Suprapubic skin (tissue), 4 donors: ENCODE measurements around the gene WBP1L. TPM values are rescaled to one million over a fixed set of nuclear protein-coding genes. Genes with fewer than 3 reads are reported as not detected.
A peak's percentile ranks its signal among the peaks of the same experiment; 100 is the strongest.
"Not testable (repeated sequence)": the region's sequence is repeated elsewhere in the genome, so short reads cannot be mapped to it uniquely, and the experiment has no call there.

Source experiments
- DNase-seq, 2 donors: peaks; one replicate each; pipeline ENCODE4 v3.0.0-alpha.2; 2019; ENCODE audit warnings: low spot score in 2 of 2
- H3K27ac ChIP-seq: fragments of 200-600 bp; sonication (generic); one replicate; pipeline ENCODE4 v1.5.1; 2019
- H3K27me3 ChIP-seq: fragments of 200-600 bp; sonication (generic); one replicate; pipeline ENCODE4 v1.5.1; 2019
- H3K36me3 ChIP-seq: fragments of 200-600 bp; sonication (generic); one replicate; pipeline ENCODE4 v1.5.1; 2019
- H3K4me1 ChIP-seq: fragments of 200-600 bp; sonication (generic); one replicate; pipeline ENCODE4 v1.5.1; 2019
- H3K4me3 ChIP-seq: fragments of 200-600 bp; sonication (generic); one replicate; pipeline ENCODE4 v1.5.1; 2019; ENCODE audit warnings: mild to moderate bottlenecking
- H3K9me3 ChIP-seq: fragments of 200-600 bp; sonication (generic); one replicate; pipeline ENCODE4 v1.5.1; 2019
- EP300 ChIP-seq: sonication (generic); formaldehyde crosslinking; IDR thresholded peaks from one replicate; pipeline ENCODE4 v1.6.1; 2017; ENCODE audit warnings: antibody characterized with exemption
- POLR2A ChIP-seq, 2 donors: fragments of 450-650 bp; IDR thresholded peaks; one replicate each; pipeline ENCODE4 v1.6.1; 2017; ENCODE audit warnings: antibody characterized with exemption in 2 of 2, mild to moderate bottlenecking in 2 of 2, moderate library complexity in 2 of 2
- POLR2AphosphoS5 ChIP-seq, 3 donors: sonication (generic); formaldehyde crosslinking; IDR thresholded peaks; one replicate each; pipeline ENCODE4 v1.6.1; 2017; ENCODE audit warnings: antibody characterized with exemption in 3 of 3
- WGBS: methylation state at CpG from one replicate; pipeline ENCODE4 v1.1.5; 2018; 5-methylcytosine and 5-hydroxymethylcytosine counted together
- total RNA-seq, 4 donors: library from RNA; depleted of rRNA; stranded (reverse); fragments of >200 nt; gene quantifications; one replicate each; pipeline ENCODE4 v1.1.0, GENCODE V29; 2016
- TF ChIP-seq, protein P1 (sequence below), 2 donors: fragments of 200-600 bp in 1 of 2; fragments of 450-650 bp in 1 of 2; sonication (generic) in 1 of 2; IDR thresholded peaks; one replicate each; pipeline ENCODE4 v1.5.1; 2016 to 2019; ENCODE audit warnings: antibody characterized with exemption in 2 of 2, mild to moderate bottlenecking in 1 of 2, moderate library complexity in 1 of 2

The WBP1L gene
- total RNA-seq, 4 donors from 2014 or later: 103 to 166 (median 125) TPM

GRCh38 chr10:102814873-102815661, 71.3 kb downstream of the WBP1L start:
- H3K4me1 ChIP-seq: peaks cover 39% of the 10 kb centered on the region
- peaks cover 46% of the 10 kb centered on the region for H3K36me3 ChIP-seq
- DNase-seq: peak in 1 of 2 donors; percentile 86
- TF ChIP-seq POLR2AphosphoS5 (IDR thresholded peaks at IDR 0.05): no peak
- TF ChIP-seq POLR2A (IDR thresholded peaks at IDR 0.05): no peak
- no peak for TF ChIP-seq EP300
- TF ChIP-seq, protein P1, sequence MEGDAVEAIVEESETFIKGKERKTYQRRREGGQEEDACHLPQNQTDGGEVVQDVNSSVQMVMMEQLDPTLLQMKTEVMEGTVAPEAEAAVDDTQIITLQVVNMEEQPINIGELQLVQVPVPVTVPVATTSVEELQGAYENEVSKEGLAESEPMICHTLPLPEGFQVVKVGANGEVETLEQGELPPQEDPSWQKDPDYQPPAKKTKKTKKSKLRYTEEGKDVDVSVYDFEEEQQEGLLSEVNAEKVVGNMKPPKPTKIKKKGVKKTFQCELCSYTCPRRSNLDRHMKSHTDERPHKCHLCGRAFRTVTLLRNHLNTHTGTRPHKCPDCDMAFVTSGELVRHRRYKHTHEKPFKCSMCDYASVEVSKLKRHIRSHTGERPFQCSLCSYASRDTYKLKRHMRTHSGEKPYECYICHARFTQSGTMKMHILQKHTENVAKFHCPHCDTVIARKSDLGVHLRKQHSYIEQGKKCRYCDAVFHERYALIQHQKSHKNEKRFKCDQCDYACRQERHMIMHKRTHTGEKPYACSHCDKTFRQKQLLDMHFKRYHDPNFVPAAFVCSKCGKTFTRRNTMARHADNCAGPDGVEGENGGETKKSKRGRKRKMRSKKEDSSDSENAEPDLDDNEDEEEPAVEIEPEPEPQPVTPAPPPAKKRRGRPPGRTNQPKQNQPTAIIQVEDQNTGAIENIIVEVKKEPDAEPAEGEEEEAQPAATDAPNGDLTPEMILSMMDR (IDR thresholded peaks at IDR 0.05): no peak
- no peak overlapping the region for H3K4me3 ChIP-seq
- peak overlapping the region; percentile 89 for H3K27ac ChIP-seq
- H3K27me3 ChIP-seq: no peaks in the 10 kb centered on the region
- WGBS: 67% methylated on average over 22 of the region's 23 CpGs
- no peaks in the 10 kb centered on the region for H3K9me3 ChIP-seq

DNA sequence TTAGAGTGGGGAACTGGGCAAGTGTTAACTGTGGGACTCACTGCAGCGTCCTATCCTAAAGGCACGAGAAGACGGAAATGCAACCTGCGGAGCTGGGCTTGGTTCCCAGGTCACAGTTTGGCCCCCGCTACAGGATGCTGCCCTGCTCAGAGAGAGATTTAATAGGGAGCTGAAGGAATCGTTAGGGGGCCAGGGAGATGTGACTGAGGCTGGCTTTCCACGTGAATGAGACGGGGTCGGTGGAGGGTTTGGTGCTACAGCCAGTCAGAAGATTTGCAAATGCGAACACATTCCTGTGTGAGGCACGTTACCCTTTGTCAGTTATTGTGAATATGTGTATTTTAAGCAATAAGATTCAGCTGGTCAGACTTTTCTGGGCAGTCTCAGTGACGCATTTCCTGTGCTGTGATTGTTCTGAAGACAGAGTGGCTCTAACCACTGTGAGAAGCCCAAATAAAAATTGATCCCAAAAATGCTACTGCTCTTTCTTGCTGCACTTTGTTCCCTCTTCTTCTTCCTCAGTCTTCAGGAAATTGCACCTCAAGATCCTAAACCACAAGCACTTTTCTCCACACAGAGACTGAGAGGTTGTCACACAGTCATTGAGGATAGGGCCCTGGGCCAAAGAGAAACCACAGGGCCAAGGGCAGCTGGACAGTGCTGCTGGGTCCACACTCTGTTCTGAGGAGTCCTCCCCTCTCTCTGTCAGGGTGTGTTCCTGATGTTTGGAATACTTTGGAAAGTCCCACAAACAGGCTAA, 72.2 kb downstream of the WBP1L start:
- DNase-seq: peak in 1 of 2 donors; percentile 76
- Histone ChIP-seq H3K4me3 (no peak overlapping the region), H3K4me1 (peaks cover 39% of the 10 kb centered on the region), H3K27ac (peak overlapping the region; percentile 89), H3K36me3 (peaks cover 43% of the 10 kb centered on the region), H3K9me3 (no peaks in the 10 kb centered on the region), H3K27me3 (no peaks in the 10 kb centered on the region)
- WGBS: 61% methylated on average over 12 of the region's 12 CpGs
- TF ChIP-seq POLR2AphosphoS5 (IDR thresholded peaks at IDR 0.05) (no peak), EP300 (peak; percentile 5), POLR2A (IDR thresholded peaks at IDR 0.05) (peak in 1 of 2 donors; percentile 60)
- TF ChIP-seq, protein P1 (IDR thresholded peaks at IDR 0.05): no peak

GRCh38 chr10:102817175-102817574, 73.4 kb downstream of the WBP1L start:
- DNase-seq: no peak
- Histone ChIP-seq H3K36me3 (peaks cover 31% of the 10 kb centered on the region), H3K9me3 (no peaks in the 10 kb centered on the region), H3K27me3 (no peaks in the 10 kb centered on the region), H3K4me1 (peaks cover 39% of the 10 kb centered on the region), H3K27ac (peak overlapping the region; percentile 89), H3K4me3 (no peak overlapping the region)
- TF ChIP-seq, protein P1 (IDR thresholded peaks at IDR 0.05): no peak
- no peak for TF ChIP-seq POLR2AphosphoS5 (IDR thresholded peaks at IDR 0.05)
- TF ChIP-seq EP300: no peak
- TF ChIP-seq POLR2A (IDR thresholded peaks at IDR 0.05): no peak
- 97% methylated on average over 4 of the region's 4 CpGs for WGBS

GRCh38 chr10:102819054-102819453, 75.3 kb downstream of the WBP1L start:
- TF ChIP-seq EP300 (no peak), POLR2AphosphoS5 (IDR thresholded peaks at IDR 0.05) (no peak), POLR2A (IDR thresholded peaks at IDR 0.05) (no peak)
- TF ChIP-seq, protein P1 (IDR thresholded peaks at IDR 0.05): no peak
- H3K27me3 ChIP-seq: no peaks in the 10 kb centered on the region
- no peak overlapping the region for H3K4me3 ChIP-seq
- peaks cover 27% of the 10 kb centered on the region for H3K4me1 ChIP-seq
- H3K27ac ChIP-seq: peak overlapping the region; percentile 52
- DNase-seq: peak in 1 of 2 donors; percentile 74
- peaks cover 12% of the 10 kb centered on the region for H3K36me3 ChIP-seq
- H3K9me3 ChIP-seq: no peaks in the 10 kb centered on the region
- WGBS: 37% methylated on average over 6 of the region's 6 CpGs

- not testable (repeated sequence) for DNase-seq, H3K9me3 ChIP-seq, H3K36me3 ChIP-seq, H3K4me3 ChIP-seq, H3K27ac ChIP-seq, H3K27me3 ChIP-seq
- H3K4me1 ChIP-seq: peaks cover 20% of the 10 kb centered on the region
- WGBS: 94% methylated on average over 5 of the region's 5 CpGs
Measured at GRCh38 chr10:102820008-102820407, 76.3 kb downstream of the WBP1L start.
